Activated CD4-positive, CD25-positive, alpha-beta regulatory T cell treated with anti-CD3 and anti-CD28 coated beads, Interleukin-2, amount 50 U/mL, for 72 hours (primary cell): ENCODE results near the gene PUS3.
"Not testable (repeated sequence)": the region's sequence is repeated elsewhere in the genome, so short reads cannot be mapped to it uniquely, and the experiment has no call there.

ENCODE experiments used
- DNase-seq: peaks from one replicate; pipeline ENCODE4 v3.0.0; 2021

The PUS3 gene

DNA sequence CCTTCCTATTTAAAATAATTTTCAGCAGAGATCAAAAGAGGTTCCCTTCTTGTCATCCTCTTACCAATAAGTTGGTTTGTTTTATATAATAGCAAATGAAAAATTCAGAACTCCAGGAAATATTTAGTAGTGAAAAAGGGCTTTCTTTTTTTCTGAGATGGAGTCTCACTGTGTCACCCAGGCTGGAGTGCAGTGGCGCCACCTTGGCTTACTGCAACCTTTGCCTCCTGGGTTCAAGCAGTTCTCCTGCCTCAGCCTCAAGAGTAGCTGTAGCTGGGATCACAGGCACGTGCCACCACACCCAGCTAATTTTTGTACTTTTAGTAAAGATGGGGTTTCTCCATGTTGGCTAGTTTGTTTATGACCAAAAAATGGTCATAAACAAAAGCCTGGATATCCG is 11.6 kb upstream of the PUS3 start:
- DNase-seq = not testable (repeated sequence)

DNA sequence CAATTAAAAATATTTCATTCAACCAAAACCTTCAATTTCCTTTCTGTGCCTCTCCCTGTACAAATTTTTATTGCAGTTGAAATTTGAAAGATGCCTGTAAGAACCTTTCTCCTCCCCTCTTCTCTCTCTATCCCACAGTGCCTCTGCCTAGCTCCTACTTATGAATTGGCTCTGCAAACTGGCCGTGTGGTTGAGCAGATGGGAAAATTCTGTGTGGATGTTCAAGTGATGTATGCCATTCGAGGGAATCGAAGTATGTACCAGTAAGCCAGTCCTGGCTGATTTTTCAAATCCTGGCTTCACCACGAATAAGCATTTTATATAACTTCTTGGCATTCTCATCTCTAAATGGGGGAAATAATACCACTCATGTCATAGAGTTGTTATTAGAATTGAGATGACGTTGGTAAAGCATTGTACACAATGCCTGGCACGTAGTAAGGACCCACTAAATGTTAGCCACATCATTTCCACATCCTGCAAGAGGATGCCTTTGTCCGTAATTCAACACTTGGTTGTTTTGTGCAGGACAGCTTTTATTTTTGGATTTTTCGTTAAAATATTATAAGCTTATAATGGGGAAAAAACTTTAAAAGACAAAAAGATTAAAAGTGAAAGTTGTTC is 7.3 kb upstream of the PUS3 start:
- DNase-seq = no peak

DNA sequence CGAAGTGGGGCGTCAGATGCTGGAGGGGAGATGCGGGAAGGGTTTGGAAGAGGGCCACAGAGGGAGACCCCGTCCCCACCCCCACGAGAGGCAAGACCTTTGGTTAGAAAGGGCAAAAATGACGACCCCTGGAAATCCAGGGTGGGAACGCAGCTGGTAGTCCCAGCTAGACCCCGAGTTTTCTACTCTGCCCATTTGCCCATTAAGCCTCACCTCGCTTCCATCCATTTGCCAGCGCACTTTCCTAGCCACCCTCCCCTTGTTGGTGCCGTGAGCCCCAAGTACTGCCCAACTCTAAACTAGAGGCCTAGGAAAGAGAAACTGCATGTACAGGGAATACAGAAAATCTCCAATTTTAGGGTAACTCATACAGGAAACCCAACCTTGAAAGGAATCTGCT is 1.7 kb upstream of the PUS3 start:
- no peak for DNase-seq

DNA sequence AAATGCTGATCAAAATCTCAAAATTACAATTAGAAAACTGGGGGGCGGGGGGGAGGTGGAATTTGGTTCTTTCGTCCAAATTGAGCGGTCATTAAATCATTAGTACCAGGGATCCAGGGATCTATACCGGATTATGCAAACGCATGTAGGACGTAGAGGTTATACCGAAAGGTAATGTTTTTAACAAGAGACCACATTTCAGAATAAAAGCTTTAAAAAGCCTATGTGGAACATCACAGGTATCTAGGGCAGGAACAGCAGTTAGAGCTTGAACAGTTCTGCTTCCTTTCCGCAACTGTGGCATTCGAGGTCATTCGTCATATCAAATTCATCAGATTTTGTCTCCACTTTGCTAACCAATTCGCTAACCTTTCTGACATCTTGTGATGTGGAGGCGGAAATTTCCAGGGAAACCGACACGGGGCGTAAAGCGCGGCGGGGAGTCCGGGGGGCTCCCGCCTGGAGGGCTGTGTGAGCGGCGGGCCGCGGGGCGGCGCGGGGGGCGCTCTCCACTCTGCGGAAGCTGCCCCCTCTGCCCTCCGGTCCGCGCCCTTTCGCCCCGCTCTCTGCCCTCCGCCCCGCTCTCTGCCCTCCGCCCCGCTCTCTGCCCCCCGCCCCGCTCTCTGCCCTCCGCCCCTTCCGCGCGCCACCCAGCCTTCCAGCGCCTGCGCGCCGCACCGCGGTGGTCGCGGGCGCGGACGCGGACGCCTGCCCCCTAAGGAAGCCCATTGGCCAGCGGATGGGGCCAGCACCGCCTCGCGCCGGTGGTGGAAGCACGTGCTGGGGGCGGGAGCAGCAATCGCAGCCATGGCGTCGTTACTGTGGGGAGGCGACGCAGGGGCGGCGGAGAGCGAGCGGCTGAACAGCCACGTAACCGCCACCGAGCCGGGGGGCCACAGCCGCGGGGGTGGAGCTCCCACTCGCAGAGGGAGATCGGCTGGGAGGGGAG is 979 bp upstream of the PUS3 start, which contains the start of gene DDX25:
DDX25 (plus strand) TSS at position 798 of the 949 bp plus-strand sequence; CDS start at position 808, 10 bp downstream.
- DNase-seq = peak; percentile 41

DNA sequence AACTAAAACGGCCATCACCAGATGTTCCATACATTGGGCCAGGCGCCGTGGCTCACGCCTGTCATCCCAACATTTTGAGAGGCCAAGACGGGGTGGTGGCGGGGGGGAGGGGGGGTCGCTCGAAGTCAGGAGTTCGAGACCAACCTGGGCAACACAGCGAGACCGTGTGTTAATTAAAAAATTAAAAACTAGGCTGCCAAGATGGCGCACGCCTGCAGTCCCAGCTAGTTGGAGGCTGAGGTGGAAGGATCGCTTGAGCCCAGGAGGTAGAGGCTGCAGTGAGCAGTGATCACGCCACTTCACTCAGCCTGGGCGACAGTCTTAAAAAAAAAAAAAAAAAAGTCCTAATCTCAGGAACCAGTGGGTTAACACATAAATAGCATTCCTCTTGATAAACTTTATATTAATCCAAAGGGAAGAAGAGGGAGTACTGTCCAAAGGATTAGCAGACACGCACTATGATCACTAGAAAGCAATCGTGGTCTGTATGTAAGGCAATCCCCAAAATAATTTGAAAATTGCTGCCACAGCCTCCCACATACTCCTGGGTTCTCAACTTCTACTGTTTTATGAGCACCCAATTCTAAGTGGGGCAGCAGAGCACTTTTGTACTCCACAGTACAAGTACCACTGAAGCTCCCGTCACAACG is 604 bp downstream of the PUS3 start:
- no peak for DNase-seq

DNA sequence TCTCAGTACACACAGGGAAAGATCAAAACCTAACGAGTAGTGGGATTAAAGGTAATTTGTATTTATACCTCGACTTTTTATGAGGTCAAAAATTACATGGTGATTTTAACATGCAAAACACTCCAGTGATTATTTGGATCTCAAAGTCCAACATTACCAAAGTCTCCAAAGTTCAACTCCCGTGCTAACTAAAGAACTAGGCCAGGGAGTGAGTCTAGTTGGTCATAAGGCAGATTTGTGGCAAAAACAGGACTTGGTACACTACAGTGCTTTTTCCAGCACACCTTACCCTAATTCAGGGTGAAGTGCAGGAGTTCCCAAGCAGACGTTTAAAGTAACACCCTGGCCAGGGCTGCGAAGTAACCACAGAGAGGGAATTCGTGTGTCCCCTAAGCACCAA is 1.1 kb downstream of the PUS3 start:
- no peak for DNase-seq

DNA sequence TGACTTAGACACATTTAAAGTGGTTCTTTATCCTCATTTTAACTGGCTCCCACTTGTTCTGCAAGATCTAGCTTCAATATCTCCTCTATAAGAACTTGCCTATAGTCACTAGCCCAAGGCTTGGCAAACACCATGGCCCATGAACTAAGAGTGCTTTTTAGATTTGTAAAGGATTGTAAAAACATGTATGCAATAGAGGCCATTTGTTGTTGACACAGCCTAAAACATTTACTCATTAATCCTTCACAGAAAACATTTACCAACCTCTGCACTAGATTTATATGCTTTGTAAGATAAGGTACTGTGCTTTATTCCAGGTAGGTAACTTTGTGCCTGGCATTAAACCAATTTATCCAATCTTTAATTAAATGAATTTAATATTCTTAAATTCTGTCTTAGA is 10.0 kb downstream of the PUS3 start:
- DNase-seq = no peak

DNA sequence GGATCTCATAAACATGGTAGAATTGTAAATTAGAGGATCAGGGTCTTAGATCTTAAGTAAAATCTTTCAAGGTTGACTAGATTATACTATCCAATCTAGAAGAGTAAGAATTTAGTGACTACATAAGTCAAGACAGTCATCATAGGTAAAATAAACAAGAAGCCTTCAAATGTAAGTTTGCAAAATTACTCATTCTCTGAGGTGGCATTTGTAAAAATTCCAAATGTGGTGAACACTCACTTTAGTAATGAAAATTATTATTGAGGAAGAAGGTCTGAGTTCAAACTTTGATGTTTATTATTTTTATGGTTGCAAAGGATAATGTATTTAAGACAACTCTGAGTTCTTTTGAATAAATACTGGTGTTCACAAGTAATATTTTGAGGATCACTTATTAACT is 10.9 kb downstream of the PUS3 start:
- DNase-seq = no peak

DNA sequence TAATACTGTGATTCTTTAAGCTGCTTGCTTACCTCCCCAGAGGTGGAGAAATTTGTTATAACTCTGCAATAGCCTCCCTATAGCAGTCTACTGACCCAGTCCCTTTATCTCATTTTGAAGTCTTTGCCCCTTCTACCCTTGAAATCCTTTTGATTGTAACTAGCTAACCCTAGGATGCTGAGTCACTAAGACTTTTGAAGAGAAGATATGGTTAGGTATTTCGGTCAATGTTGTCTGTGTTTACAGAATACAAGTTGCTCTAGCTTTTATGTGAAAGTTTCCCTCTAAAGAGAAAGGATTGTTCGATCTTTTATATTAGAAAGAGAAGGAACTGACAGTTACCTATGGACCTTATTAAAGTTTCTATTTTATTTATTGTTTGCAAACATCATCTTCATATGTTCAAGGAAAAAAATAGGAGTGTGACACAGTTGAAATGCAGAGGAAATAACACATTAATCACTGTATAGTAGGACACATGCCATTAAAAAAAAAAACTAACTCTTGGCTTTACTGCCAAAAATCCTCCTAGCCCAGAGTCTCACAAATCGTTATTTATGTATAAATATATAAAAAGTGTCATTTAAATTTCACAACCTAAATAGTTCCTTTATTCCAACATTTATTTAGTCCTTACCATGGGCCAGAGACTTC is 12.4 kb downstream of the PUS3 start:
- DNase-seq = no peak

DNA sequence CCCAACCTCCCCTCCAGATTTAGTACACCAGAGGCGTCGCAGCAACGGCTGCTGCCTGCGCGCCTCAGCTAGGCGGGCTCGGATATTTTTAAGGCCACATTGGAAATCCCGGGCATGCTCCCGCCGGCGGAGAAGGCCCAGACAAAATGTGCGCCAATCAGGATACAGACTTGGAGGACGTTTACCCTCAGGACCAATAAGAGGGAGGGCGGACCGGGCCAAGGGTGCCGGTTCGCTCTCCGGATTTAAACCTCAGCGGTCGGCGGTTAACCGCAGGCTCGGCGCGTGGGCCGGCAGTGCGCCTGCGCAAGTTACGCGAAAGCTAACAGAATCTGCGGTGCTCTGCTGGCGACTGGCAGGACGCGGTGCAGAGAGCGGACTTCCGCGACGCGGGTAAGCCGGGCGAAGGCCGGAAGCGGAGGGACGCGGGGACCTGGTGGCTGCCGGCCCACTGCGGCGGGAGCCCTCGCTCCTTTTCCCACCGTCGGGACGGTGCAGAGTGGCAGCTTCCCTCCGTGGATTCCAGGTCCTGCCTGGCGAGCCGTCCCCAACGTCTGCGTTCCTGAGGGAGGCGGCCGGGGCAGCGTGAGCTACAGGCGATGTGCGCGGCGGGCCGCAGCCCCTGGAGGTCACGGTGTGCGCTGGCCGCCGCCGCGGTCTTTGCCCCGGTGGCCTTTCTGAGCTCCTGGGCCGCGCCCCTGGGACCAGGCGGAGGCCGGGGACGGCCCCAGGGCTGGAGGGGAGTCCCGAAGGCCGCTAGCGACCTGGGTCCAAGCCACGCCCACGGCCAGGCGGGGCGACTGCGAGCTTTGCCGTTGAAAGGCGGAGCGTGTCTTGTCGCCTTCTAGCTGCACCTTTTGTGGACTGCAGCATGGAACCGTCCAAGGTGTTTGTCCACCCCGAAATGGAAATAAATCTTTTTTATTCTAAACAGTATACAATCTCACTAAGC is 15.4 kb downstream of the PUS3 start, which contains the start of gene HYLS1:
HYLS1 (plus strand) TSS at position 296 of the 952 bp plus-strand sequence. CDS start 11,701 bp downstream, outside the sequence.
- DNase-seq = peak; percentile 99

DNA sequence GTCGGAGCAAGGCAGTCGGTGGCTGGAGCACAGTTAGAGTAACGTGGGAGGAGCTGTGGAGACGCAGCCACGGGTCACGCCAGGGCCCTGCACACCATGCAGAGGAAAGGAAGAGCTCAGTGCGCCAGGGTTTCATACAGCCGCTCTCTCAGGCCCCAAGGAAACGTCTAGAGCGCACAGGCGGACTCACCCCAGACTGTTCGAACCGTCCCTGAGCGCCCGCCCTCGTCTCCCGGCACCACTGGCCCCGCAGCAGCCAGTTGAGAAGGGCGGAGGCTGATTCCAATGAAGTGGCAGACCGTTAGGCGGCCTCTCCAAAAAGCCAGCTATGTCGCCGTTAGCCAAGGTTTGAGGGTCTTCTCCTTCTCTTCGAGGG is 16.0 kb downstream of the PUS3 start:
- DNase-seq = no peak

DNA sequence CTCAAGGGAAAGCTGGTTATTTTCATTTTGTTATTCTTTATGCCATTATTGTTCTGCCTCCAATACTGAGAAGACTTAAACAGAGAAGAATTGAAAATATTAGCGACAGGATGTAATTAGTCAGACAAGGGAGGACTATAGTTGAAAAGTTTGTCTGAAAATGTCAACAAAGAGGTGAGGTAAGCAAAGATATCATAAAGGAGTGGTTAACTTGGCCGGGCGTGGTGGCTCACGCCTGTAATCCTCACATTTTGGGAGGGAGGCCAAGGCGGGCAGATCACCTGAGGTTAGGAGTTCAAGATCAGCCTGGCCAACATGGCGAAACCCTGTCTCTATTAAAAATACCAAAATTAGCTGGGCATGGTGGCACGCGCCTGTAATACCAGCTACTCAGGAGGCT is 19.6 kb downstream of the PUS3 start:
- DNase-seq = no peak

DNA sequence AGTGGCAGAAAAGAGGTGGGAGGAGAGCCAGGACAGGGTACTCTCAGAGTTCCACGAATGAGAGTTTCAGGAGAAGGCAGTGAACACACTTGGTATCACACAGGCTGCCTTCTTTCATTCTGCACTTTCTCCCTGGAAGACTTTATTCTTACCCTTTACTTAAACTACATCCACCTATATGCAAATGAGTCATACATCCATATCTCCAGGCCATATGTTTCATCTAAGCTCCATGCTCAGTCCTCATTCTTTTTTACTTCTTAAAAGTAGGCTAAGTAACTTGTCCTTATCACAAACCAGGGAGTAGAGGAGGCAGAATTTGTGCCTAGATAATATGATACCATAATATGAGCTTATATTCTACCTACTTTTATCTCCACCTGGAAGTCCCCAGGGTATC is 21.7 kb downstream of the PUS3 start:
- DNase-seq = no peak

DNA sequence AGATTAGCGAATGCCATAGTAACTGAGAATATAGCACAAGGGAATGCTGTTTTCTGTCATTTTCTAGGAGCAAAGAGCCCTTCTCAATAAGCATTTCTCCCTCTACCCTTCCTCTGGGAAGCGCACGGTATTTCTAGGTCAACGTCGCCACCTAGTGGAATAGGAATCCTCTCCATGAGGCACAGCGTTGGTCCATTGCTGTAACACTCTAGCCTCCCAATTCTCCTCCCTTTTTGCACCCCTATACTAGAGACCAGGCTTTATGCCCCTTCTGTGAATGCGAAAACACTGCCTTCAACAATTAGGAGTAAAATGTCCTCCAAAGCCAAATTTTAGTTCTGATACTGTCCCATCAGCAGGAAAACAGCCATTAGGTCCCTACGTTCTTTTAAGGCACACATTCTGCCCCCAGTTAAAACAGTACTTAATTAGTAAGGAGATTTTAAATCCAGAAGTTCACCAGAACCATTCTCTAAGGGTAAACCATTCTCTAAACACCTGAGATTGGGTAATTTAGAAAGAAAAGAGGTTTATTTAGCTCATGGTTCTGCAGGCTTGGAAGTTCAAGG is 28.4 kb downstream of the PUS3 start:
- DNase-seq = no peak

DNA sequence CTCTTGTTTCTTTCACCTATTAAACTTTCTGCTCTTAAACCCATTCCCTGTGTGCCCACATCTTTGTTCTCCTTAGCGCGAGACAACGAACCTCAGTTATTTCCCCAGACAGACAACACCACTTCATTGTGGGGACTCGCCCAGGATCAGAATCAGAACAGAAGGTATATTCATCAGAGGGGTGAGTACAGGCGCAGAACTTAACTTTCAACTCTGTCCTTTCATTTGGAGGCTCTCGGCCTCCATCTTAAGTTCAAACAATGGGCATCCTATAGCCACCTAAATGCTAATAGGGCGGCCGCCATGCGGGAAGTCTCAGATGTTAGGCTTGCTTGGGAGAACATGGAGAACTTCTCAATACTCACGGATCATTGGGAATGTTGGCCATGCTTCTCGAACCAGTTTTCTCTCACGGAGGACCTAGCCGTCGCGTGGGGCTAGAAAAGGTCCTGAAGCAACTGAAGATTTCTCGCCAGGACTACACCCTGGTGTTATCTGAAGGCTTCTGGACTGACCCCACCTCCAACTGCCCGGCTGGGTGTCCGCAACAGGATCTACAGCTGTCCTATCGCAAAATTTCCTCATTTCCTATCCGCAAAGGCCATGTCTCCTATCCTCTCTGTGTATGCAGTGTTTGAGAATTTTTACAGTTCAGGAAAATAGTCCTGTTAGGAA is 29.0 kb downstream of the PUS3 start:
- no peak for DNase-seq

DNA sequence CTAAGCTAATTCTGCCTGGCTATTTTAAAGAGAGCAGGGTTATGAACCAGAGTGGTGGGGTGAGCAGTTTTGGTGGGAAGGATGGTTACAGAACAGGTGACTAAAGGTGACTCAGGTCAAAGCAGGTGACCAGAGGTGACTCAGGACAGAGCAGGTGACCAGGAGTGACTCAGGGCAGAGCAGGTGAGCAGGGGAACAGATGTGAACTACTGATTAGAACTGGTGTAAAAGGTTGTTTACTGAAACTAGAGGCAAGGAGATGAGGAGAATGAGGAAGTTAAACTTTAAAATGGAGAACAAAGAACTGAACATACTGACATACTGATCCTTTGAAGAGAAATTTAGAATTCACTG is 30.9 kb downstream of the PUS3 start:
- DNase-seq = no peak

DNA sequence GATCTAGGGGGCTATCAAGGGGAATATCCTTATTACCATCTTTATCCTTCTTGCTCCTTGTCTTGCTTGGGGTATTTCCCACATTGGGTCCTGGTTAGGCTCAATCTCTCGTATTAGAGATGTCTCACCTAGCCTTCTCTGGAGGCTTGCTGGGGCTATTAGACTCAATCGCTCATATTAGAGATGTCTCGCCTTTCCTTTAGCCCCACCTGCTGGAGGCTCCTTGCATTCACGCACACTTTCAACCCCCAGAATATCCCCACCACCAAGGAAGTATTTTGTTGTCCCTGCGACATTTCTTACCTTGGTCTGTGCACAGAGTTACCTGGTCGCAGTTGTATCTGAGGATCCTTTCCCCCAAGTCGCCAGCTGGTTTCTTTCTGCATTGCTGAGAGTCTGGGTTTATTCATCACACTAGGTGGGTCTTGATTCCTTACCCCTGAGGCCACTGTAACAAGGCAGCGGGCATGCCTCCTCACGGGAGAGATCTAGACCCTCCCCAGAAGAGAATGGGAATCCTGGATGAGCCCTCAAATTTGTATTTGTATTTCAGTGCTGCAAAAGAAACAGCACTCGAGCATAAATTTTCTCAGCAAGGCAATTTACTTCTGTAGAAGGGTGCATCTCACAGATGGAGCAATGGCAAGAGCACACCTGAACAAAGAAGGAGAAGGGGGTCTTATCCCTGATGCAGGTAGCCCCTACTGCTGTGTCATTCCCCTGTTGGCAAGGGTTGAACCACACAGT is 31.4 kb downstream of the PUS3 start:
- no peak for DNase-seq

DNA sequence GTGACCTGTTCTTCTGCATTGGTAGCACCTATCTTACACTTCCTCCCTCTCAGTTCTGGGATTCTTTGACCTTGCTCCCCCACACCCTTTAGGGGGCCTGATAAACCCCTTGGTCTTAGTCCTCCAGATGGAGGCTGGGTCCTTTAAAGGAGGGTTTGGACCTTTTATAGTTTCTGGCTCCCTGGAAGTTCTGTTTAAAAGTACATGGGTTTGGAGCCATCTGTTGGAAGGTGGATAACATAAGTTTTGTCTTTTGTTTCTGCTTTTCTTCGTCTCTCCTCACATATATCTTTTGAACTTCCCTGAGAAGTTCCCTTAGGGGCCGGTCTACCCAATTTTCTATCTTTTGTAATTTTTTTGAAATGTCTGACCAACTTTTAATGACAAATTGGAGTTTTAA is 33.5 kb downstream of the PUS3 start:
- DNase-seq = no peak

DNA sequence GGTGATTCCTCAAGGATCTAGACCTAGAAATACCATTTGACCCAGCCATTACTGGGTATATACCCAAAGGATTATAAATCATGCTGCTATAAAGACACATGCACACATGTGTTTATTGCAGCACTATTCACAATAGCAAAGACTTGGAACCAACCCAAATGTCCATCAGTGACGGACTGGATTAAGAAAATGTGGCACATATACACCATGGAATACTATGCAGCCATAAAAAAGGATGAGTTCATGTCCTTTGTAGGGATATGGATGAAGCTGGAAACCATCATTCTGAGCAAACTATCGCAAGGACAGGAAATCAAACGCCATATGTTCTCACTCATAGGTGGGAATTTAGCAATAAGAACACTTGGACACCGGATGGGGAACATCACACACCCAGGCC is 37.7 kb downstream of the PUS3 start:
- not testable (repeated sequence) for DNase-seq

DNA sequence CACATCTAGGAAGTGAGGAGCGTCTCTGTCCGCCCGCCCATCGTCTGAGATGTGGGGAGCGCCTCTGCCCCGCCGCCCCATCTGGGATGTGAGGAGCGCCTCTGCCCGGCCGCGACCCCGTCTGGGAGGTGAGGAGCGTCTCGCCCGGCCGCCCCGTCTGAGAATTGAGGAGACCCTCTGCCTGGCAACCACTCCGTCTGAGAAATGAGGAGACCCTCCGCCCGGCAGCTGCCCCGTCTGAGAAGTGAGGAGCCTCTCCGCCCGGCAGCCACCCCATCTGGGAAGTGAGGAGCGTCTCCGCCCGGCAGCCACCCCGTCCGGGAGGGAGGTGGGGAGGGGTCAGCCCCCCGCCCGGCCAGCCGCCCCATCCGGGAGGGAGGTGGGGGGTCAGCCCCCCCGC is 40.2 kb downstream of the PUS3 start:
- not testable (repeated sequence) for DNase-seq
